Fibroblast of lung (primary cell): ENCODE measurements around the gene SYNE1.

Experiments
- EZH2 ChIP-seq: IDR thresholded peaks from 2 replicates; pipeline ENCODE4 v1.5.1; 2012; ENCODE audit warnings: low read length, control low read depth, mild to moderate bottlenecking; ENCODE audit errors: missing control alignments
- TF ChIP-seq, protein P1 (sequence below), 2 donors: IDR thresholded peaks in 1 of 2; conservative IDR thresholded peaks in 1 of 2; 1 replicate in 1 of 2; 2 replicates in 1 of 2; pipeline ENCODE4 v1.5.1; 2011 to 2012; ENCODE audit warnings: low read length in 2 of 2, control low read depth in 1 of 2, inconsistent platforms in 1 of 2, low read depth in 1 of 2, mild to moderate bottlenecking in 1 of 2

DNA sequence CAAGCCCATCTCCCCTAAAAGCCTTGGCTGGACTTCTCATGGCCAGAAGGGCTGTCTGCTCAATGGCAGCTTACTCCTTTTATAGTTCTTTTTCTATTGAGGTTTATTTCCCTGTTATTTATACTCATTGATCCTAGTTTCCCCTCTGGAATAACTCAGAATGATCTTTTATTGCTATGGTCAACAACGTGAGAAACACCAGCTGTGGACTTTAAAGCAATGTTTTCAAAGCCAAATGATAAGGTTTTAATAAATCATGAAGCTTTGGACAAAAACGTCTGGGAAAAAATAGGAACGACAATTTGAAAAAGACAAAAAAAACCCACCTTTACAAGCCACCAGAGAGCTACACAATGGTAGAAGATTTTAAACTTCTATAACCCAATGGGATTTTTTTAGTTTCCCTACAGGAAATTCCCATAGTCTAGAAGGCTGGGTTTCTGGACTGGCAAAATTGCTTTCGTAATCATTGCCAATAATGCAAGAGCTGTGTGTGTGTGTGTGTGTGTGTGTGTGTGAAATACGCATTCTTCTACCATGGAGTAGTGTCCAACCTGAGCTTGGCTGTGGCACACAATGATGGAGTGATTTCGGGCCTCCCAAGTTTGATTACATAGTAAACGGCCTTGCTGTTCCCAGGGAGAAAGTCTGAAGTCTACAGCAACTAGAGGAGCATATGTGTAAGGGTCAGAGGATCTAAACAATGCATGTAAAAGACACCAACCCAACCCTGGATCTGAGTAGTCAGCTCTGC, 396.0 kb downstream of the SYNE1 start:
- TF ChIP-seq, protein P1, sequence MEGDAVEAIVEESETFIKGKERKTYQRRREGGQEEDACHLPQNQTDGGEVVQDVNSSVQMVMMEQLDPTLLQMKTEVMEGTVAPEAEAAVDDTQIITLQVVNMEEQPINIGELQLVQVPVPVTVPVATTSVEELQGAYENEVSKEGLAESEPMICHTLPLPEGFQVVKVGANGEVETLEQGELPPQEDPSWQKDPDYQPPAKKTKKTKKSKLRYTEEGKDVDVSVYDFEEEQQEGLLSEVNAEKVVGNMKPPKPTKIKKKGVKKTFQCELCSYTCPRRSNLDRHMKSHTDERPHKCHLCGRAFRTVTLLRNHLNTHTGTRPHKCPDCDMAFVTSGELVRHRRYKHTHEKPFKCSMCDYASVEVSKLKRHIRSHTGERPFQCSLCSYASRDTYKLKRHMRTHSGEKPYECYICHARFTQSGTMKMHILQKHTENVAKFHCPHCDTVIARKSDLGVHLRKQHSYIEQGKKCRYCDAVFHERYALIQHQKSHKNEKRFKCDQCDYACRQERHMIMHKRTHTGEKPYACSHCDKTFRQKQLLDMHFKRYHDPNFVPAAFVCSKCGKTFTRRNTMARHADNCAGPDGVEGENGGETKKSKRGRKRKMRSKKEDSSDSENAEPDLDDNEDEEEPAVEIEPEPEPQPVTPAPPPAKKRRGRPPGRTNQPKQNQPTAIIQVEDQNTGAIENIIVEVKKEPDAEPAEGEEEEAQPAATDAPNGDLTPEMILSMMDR (conservative IDR thresholded peaks at IDR 0.05 in 1 of 2, IDR thresholded peaks at IDR 0.05 in 1 of 2; ENCODE audit: low read depth in 1 of 2, low read length in 2 of 2): no peak
- no peak for TF ChIP-seq EZH2
